GM18951 (cell line): ENCODE data around the gene E2F1.
A peak's percentile ranks its signal among the peaks of the same experiment; 100 is the strongest.

Experiments used
- POLR2A ChIP-seq: IDR thresholded peaks from 4 replicates; pipeline ENCODE4 v1.6.1; 2011; ENCODE audit warnings: mild to moderate bottlenecking; ENCODE audit not compliant: insufficient read length, insufficient read depth; ENCODE audit errors: extremely low read depth
- in situ Hi-C: fragments of 300-500 bp; cut with MboI; formaldehyde crosslinking; loops from one replicate; pipeline ENCODE4 v1.12.0; 2022; ENCODE audit warnings: low sequenced_read_pairs, mixed read lengths, inconsistent platforms; ENCODE audit not compliant: unreplicated experiment

The E2F1 gene

GRCh38 chr20:33686100-33686983 lies at the start of gene E2F1:
TSS of gene E2F1 (minus strand) at chr20:33686385. CDS start at chr20:33686264, 121 bp downstream.
- peak; percentile 66 for TF ChIP-seq POLR2A
- in situ Hi-C loops = no loop called here

GRCh38 chr20:33733654-33734576 lies 47.7 kb upstream of the E2F1 start:
- no peak for TF ChIP-seq POLR2A
- in situ Hi-C loops = no loop called here

GRCh38 chr20:33732166-33732970 lies 46.2 kb upstream of the E2F1 start:
- TF ChIP-seq POLR2A = peak; percentile 73
- in situ Hi-C loops = no loop called here

- in situ Hi-C loops = no loop called here
- TF ChIP-seq POLR2A = no peak
These were observed 45.5 kb upstream of the E2F1 start, which contains the start of gene ZNF341 for GRCh38 chr20:33731693-33732165. TSS of gene ZNF341 (plus strand) at chr20:33731996. CDS start at chr20:33732022, 26 bp downstream.

- no peak for TF ChIP-seq POLR2A
- in situ Hi-C loops = no loop called here
These were observed 44.9 kb upstream of the E2F1 start for GRCh38 chr20:33730946-33731692.

GRCh38 chr20:33729101-33729500 lies 42.9 kb upstream of the E2F1 start:
- in situ Hi-C loops = no loop called here
- no peak for TF ChIP-seq POLR2A

- no peak for TF ChIP-seq POLR2A
- in situ Hi-C loops = no loop called here
These were observed 42.3 kb upstream of the E2F1 start for GRCh38 chr20:33728463-33728862.

GRCh38 chr20:33727806-33728205 lies 41.6 kb upstream of the E2F1 start:
- no peak for TF ChIP-seq POLR2A
- in situ Hi-C loops = no loop called here

GRCh38 chr20:33727115-33727479 lies 40.9 kb upstream of the E2F1 start:
- in situ Hi-C loops = no loop called here
- no peak for TF ChIP-seq POLR2A

- in situ Hi-C loops = no loop called here
- TF ChIP-seq POLR2A = no peak
These were observed 39.6 kb upstream of the E2F1 start for GRCh38 chr20:33725607-33726264.

GRCh38 chr20:33724439-33725094 lies 38.4 kb upstream of the E2F1 start:
- TF ChIP-seq POLR2A = no peak
- in situ Hi-C loops = no loop called here
